K562 (cell line): ENCODE data around the gene SHOX. TPM values are rescaled to one million over a fixed set of nuclear protein-coding genes. Genes with fewer than 3 reads are reported as not detected.
A peak's percentile ranks its signal among the peaks of the same experiment; 100 is the strongest.

Source experiments
- ATAC-seq: fragments of 200-7000 bp; cut with Tn5 transposase; 3 replicates; pipeline ENCODE4 v1.9.1; 2020; ENCODE audit warnings: moderate library complexity
- BruUV-seq: library from RNA; stranded (reverse); fragments of 400-500 nt; replicated peaks from 2 replicates; lab custom pipeline; 2021; lab: Mats Ljungman, UMichigan
- CTCF ChIA-PET: fragments of 300-600 bp; formaldehyde crosslinking; extraction: SDS; loops from one replicate; lab custom pipeline; 2021; ENCODE audit warnings: low intra/inter-chr PET ratio; lab: Yijun Ruan, JAX
- POLR2A ChIA-PET: fragments of 300-600, 350-650 bp; sonication (Branson Sonifier 250); formaldehyde crosslinking; extraction: SDS; loops from one replicate; lab custom pipeline; 2021; ENCODE audit warnings: antibody characterized with exemption, inconsistent platforms; lab: Yijun Ruan, JAX
- DNase-seq, 4 experiments: peaks; one replicate each; pipeline versions ENCODE4 v3.0.0 to v3.0.0-alpha.2; 2011 to 2018; ENCODE audit warnings: low spot score in 3 of 4, mixed read lengths in 3 of 4; ENCODE audit errors: extremely low read depth in 1 of 4
- FAIRE-seq: peaks from 2 replicates; lab custom pipeline; 2011; peaks lifted over from hg19 to GRCh38; lab: Jason Lieb, UNC
- H2AFZ ChIP-seq: 2 replicates; pipeline ENCODE4 v1.6.0; 2011; ENCODE audit warnings: low read depth, low read length, control low read depth, inconsistent platforms
- H3K27ac ChIP-seq: fragments of 200-600 bp; 3 replicates; pipeline ENCODE4 v1.8.0; 2011; ENCODE audit warnings: low read depth, mild to moderate bottlenecking, control low read depth, inconsistent platforms, low read length, moderate library complexity, mixed read lengths; ENCODE audit errors: extremely low read depth
- H3K27me3 ChIP-seq, 2 experiments: fragments of 300-600 bp in 1 of 2; 2 replicates in 1 of 2; 3 replicates in 1 of 2; pipeline versions ENCODE4 v1.6.0 to v1.8.0; 2011; ENCODE audit warnings: inconsistent platforms in 2 of 2, low read length in 2 of 2, mild to moderate bottlenecking in 1 of 2, mixed read lengths in 1 of 2, moderate library complexity in 1 of 2; ENCODE audit not compliant: control insufficient read depth in 2 of 2, insufficient read depth in 2 of 2
- H3K36me3 ChIP-seq: fragments of 300-600 bp; 3 replicates; pipeline ENCODE4 v1.8.0; 2011; ENCODE audit warnings: mild to moderate bottlenecking, low read length, inconsistent platforms; ENCODE audit not compliant: control insufficient read depth, insufficient read depth
- H3K4me1 ChIP-seq, 2 experiments: fragments of 200-600 bp in 1 of 2; replicated peaks in 1 of 2; 2 replicates in 1 of 2; 3 replicates in 1 of 2; pipeline versions ENCODE4 v1.5.1 to v1.8.0; 2011; ENCODE audit warnings: inconsistent platforms in 2 of 2, low read length in 2 of 2, mild to moderate bottlenecking in 1 of 2, mixed read lengths in 1 of 2, moderate library complexity in 1 of 2; ENCODE audit not compliant: control insufficient read depth in 2 of 2, insufficient read depth in 2 of 2
- H3K4me2 ChIP-seq: 2 replicates; pipeline ENCODE4 v1.6.1; 2011; ENCODE audit warnings: low read length, control low read depth, inconsistent platforms, mixed read lengths; ENCODE audit not compliant: insufficient read depth
- H3K4me3 ChIP-seq: fragments of 200-600 bp; sonication (generic), shearing (Covaris generic); 2 replicates; pipeline ENCODE4 v1.5.1; 2016; ENCODE audit warnings: control low read depth, inconsistent platforms
- H3K79me2 ChIP-seq: fragments of 200-600 bp; 3 replicates; pipeline ENCODE4 v1.8.0; 2011; ENCODE audit warnings: low read length, inconsistent platforms; ENCODE audit not compliant: control insufficient read depth, insufficient read depth
- H3K9ac ChIP-seq, 2 experiments: 2 replicates each; pipeline versions ENCODE4 v1.6.0 to v1.6.1; 2011; ENCODE audit warnings: low read depth in 2 of 2, low read length in 2 of 2, control low read depth in 1 of 2, inconsistent platforms in 1 of 2, mild to moderate bottlenecking in 1 of 2, mixed read lengths in 1 of 2; ENCODE audit not compliant: insufficient read depth in 1 of 2
- H3K9me1 ChIP-seq: one replicate; pipeline ENCODE4 v1.6.0; 2011; ENCODE audit warnings: inconsistent platforms, mild to moderate bottlenecking, low read length, moderate library complexity; ENCODE audit not compliant: control insufficient read depth, insufficient read depth
- H3K9me3 ChIP-seq: replicated peaks from 2 replicates; pipeline ENCODE4 v1.5.1; 2011; ENCODE audit warnings: low read depth, low read length, inconsistent platforms; ENCODE audit not compliant: control insufficient read depth, insufficient read depth
- H4K20me1 ChIP-seq: replicated peaks from 2 replicates; pipeline ENCODE4 v1.6.1; 2011; ENCODE audit warnings: low read length, inconsistent platforms, mixed read lengths; ENCODE audit not compliant: control insufficient read depth, insufficient read depth
- GTF2B ChIP-seq: IDR thresholded peaks from 2 replicates; pipeline ENCODE4 v1.6.1; 2011; ENCODE audit not compliant: insufficient read length; ENCODE audit errors: extremely low read depth
- KHSRP ChIP-seq: fragments of 450-650 bp; IDR thresholded peaks from 2 replicates; pipeline ENCODE4 v1.6.1; 2017
- NR0B1 ChIP-seq: fragments of 450-650 bp; IDR thresholded peaks from one replicate; pipeline ENCODE4 v1.6.1; 2018; ENCODE audit warnings: mild to moderate bottlenecking, moderate library complexity; ENCODE audit not compliant: partially characterized antibody
- PTRF ChIP-seq: fragments of 450-650 bp; IDR thresholded peaks from 2 replicates; pipeline ENCODE4 v1.6.1; 2016; ENCODE audit warnings: mild to moderate bottlenecking, missing genetic modification characterization, missing compliant biosample characterization
- PTTG1 ChIP-seq: fragments of 450-650 bp; IDR thresholded peaks from 2 replicates; pipeline ENCODE4 v1.6.1; 2016; ENCODE audit warnings: low read depth, mild to moderate bottlenecking, missing genetic modification characterization, missing compliant biosample characterization
- RFX7 ChIP-seq: fragments of 250-450 bp; sonication (Bioruptor Pico); IDR thresholded peaks from 2 replicates; pipeline ENCODE4 v1.5.1; 2021; ENCODE audit warnings: mild to moderate bottlenecking
- TEAD2 ChIP-seq: fragments of 450-650 bp; IDR thresholded peaks from 2 replicates; pipeline ENCODE4 v1.6.1; 2016; ENCODE audit warnings: missing genetic modification characterization, control low read depth, missing compliant biosample characterization
- ZC3H11A ChIP-seq: IDR thresholded peaks from 2 replicates; pipeline ENCODE4 v1.6.1; 2012; ENCODE audit warnings: low read depth, low read length, improper control_type of control experiment
- ZFP36 ChIP-seq: fragments of 150-350 bp; IDR thresholded peaks from 2 replicates; pipeline ENCODE4 v1.6.1; 2018; ENCODE audit warnings: low read length, low read depth; ENCODE audit not compliant: partially characterized antibody
- ZNF512 ChIP-seq: IDR thresholded peaks from 2 replicates; pipeline ENCODE4 v1.6.1; 2016; ENCODE audit warnings: missing genetic modification characterization, missing compliant biosample characterization
- ZNF764 ChIP-seq: fragments of 250-450 bp; sonication (Bioruptor Pico); IDR thresholded peaks from 2 replicates; pipeline ENCODE4 v1.4.0; 2020; ENCODE audit warnings: low read depth, mild to moderate bottlenecking, moderate library complexity
- WGBS: fragments of 100-300 bp; shearing (Covaris generic); methylation state at CpG from one replicate; pipeline ENCODE4 v1.1.6; 2016; ENCODE audit warnings: low coverage, mixed read lengths; ENCODE audit not compliant: insufficient coverage; ENCODE audit errors: missing lambda C conversion rate; 5-methylcytosine and 5-hydroxymethylcytosine counted together
- in situ Hi-C: fragments of 300-500 bp; cut with MboI; formaldehyde crosslinking; loops from 4 replicates; pipeline ENCODE4 v1.15.0; 2018; ENCODE audit warnings: inconsistent platforms, mixed read lengths
- intact Hi-C: fragments of 100-400 bp; cut with micrococcal nuclease; formaldehyde crosslinking; loops from 2 replicates; pipeline ENCODE4 v1.14.2; 2022
- polyA plus RNA-seq, 8 experiments: library from polyadenylated mRNA; depleted of rRNA in 4 of 8; stranded (reverse) in 5 of 8; unstranded in 3 of 8; fragments of >200 nt; fragmentation: Nextera tagmentation in 2 of 8; fragmentation: Illumina TruSeq in 1 of 8; extraction: Ambion mirVana in 2 of 8; extraction: Trizol in 1 of 8; gene quantifications; 2 replicates each; pipeline versions ENCODE4 v1.2.1 to v1.2.3, GENCODE V29; 2011 to 2014; ENCODE audit warnings: inconsistent platforms in 1 of 8, missing spikeins in 1 of 8
- total RNA-seq, 7 experiments: library from RNA; depleted of rRNA in 6 of 7; stranded (reverse); fragments of >200 nt in 6 of 7; fragmentation: Illumina TruSeq in 2 of 7; extraction: Trizol in 2 of 7; gene quantifications; 2 replicates each; pipeline versions ENCODE4 v1.2.1 to v1.2.3, GENCODE V29; 2011 to 2021; ENCODE audit warnings: low replicate concordance in 1 of 7

SHOX gene
- total and polyA plus RNA-seq, 9 of the 15 experiments (the other 6 are each of a cell fraction or from before 2014, with no cell fraction given) = not detected

- Histone ChIP-seq H3K9ac (no peak overlapping the region), H3K27ac (no peak overlapping the region), H3K79me2 (no peaks in the 10 kb centered on the region), H4K20me1 (no peaks in the 10 kb centered on the region), H3K4me2 (no peak overlapping the region), H3K4me1 (no peaks in the 10 kb centered on the region), H2AFZ (no peak overlapping the region), H3K9me3 (no peaks in the 10 kb centered on the region), H3K36me3 (no peaks in the 10 kb centered on the region), H3K9me1 (no peaks in the 10 kb centered on the region), H3K27me3 (no peaks in the 10 kb centered on the region; a peak in 1 of 5 replicates), H3K4me3 (no peak overlapping the region)
- DNase-seq (no peak), FAIRE-seq (no peak), ATAC-seq (peak; percentile 39; the same call in 2 of the 3 replicates)
- ChIA-PET CTCF (no interaction called here), POLR2A (no interaction called here)
- WGBS = 0% methylated on average over 11 of the region's 13 CpGs
- no TSS peak for BruUV-seq
- intact Hi-C loops (no loop called here), in situ Hi-C loops (no loop called here)
- TF ChIP-seq PTTG1 (tag) (no peak), GTF2B (no peak), KHSRP (no peak), ZFP36 (no peak), TEAD2 (tag) (no peak), ZNF764 (CRISPR knock-in tag) (no peak), NR0B1 (no peak), ZNF512 (tag) (no peak), PTRF (tag) (no peak), RFX7 (CRISPR knock-in tag) (no peak), ZC3H11A (no peak)
- TF ChIP-seq, all 486 proteins: peak for 0
These were observed 3.7 kb upstream of the SHOX start for GRCh38 chrX:626745-627509.
